ENCODE data around the gene TMEM215. TPM values are rescaled to one million over a fixed set of nuclear protein-coding genes. Genes with fewer than 3 reads are reported as not detected.

The TMEM215 gene
- total RNA-seq, 1 donor from 2014 or later = not detected

Other genes with a start within 250 kb of the TMEM215 start
- 7.2 TPM for gene SMIM27, start 231.2 kb upstream of the TMEM215 start, total RNA-seq
- gene TOPORS, start 231.0 kb upstream of the TMEM215 start, total RNA-seq = 8.8 TPM
- gene NDUFB6, start 210.4 kb upstream of the TMEM215 start, total RNA-seq = 39.2 TPM
- not detected for gene TAF1L, start 147.9 kb upstream of the TMEM215 start, total RNA-seq
- gene APTX, start 218.1 kb downstream of the TMEM215 start, total RNA-seq = 31.4 TPM
- gene DNAJA1, start 241.7 kb downstream of the TMEM215 start, total RNA-seq = 26.3 TPM